HEK293 (cell line): Measurements from ENCODE around the gene AMPD3.

Experiments used
- ZNF830 ChIP-seq: fragments of 450-650 bp; IDR thresholded peaks from 2 replicates; pipeline ENCODE4 v1.5.0; 2018; ENCODE audit warnings: missing biosample characterization, missing genetic modification characterization, low read depth, mild to moderate bottlenecking, moderate library complexity
- TF ChIP-seq, protein P1 (sequence below): fragments of 450-650 bp; formaldehyde crosslinking; IDR thresholded peaks from 2 replicates; pipeline ENCODE4 v1.5.1; 2016; ENCODE audit warnings: missing biosample characterization, missing genetic modification characterization

DNA sequence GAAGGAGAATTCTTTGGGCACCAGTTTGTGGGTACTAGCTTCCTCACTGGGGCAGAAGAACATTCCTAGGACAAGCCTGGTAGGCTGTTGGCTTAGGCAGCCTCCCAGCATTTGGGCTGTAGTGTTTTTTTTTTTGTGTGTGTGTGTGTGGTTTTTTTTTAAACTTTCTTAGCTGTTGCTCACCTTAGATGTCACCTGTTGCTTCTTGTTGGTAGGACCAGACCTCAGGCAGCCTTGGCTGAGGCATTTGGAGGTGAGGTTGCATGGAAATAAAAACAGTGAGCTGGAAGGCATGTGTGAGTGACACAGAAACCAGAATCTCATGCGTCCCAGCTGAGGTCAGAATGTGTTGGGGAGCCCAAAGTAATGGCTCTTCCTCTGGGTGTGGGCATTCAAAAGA, 21.3 kb downstream of the AMPD3 start:
- TF ChIP-seq, protein P1, sequence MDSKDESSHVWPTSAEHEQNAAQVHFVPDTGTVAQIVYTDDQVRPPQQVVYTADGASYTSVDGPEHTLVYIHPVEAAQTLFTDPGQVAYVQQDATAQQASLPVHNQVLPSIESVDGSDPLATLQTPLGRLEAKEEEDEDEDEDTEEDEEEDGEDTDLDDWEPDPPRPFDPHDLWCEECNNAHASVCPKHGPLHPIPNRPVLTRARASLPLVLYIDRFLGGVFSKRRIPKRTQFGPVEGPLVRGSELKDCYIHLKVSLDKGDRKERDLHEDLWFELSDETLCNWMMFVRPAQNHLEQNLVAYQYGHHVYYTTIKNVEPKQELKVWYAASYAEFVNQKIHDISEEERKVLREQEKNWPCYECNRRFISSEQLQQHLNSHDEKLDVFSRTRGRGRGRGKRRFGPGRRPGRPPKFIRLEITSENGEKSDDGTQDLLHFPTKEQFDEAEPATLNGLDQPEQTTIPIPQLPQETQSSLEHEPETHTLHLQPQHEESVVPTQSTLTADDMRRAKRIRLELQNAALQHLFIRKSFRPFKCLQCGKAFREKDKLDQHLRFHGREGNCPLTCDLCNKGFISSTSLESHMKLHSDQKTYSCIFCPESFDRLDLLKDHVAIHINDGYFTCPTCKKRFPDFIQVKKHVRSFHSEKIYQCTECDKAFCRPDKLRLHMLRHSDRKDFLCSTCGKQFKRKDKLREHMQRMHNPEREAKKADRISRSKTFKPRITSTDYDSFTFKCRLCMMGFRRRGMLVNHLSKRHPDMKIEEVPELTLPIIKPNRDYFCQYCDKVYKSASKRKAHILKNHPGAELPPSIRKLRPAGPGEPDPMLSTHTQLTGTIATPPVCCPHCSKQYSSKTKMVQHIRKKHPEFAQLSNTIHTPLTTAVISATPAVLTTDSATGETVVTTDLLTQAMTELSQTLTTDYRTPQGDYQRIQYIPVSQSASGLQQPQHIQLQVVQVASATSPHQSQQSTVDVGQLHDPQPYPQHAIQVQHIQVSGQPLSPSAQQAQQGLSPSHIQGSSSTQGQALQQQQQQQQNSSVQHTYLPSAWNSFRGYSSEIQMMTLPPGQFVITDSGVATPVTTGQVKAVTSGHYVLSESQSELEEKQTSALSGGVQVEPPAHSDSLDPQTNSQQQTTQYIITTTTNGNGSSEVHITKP (tag by site-specific recombination), result no peak
- TF ChIP-seq ZNF830 (tag by site-specific recombination), result no peak
